Body of pancreas (tissue), 4 donors: ENCODE measurements around the gene STX17. TPM values are rescaled to one million over a fixed set of nuclear protein-coding genes. Genes with fewer than 3 reads are reported as not detected.

Experiments used
- ATAC-seq: fragments of 150-250 bp; one replicate; pipeline ENCODE4 v1.9.1; 2016
- DNase-seq, 4 donors: peaks; one replicate each; pipeline ENCODE4 v3.0.0-alpha.2; 2019
- H3K27ac ChIP-seq, 4 donors: fragments of 200-600 bp; sonication (generic); 1 replicate in 3 of 4; 2 replicates in 1 of 4; pipeline versions ENCODE4 v1.5.1 to v1.6.1; 2016 to 2019; ENCODE audit warnings: mild to moderate bottlenecking in 1 of 4, mixed read lengths in 1 of 4, moderate library complexity in 1 of 4
- H3K27me3 ChIP-seq, 2 donors: fragments of 200-600 bp; sonication (generic); one replicate each; pipeline ENCODE4 v1.6.0; 2016; ENCODE audit warnings: mild to moderate bottlenecking in 1 of 2
- H3K36me3 ChIP-seq, 2 donors: fragments of 200-600 bp; sonication (generic); replicated peaks in 1 of 2; 2 replicates each; pipeline ENCODE4 v1.5.1; 2016; ENCODE audit warnings: low read depth in 2 of 2; ENCODE audit not compliant: insufficient read depth in 1 of 2
- H3K4me1 ChIP-seq: fragments of 200-600 bp; sonication (generic); one replicate; pipeline ENCODE4 v1.6.0; 2016
- H3K4me3 ChIP-seq, 2 donors: fragments of 200-600 bp; sonication (generic); 1 replicate in 1 of 2; 2 replicates in 1 of 2; pipeline ENCODE4 v1.5.1; 2016 to 2019
- H3K9me3 ChIP-seq, 3 donors: fragments of 200-600 bp; sonication (generic); 1 replicate in 2 of 3; 2 replicates in 1 of 3; pipeline ENCODE4 v1.5.1; 2016
- POLR2A ChIP-seq, 3 donors: fragments of 450-650 bp; IDR thresholded peaks; one replicate each; pipeline ENCODE4 v1.6.1; 2016; ENCODE audit warnings: antibody characterized with exemption in 3 of 3, mild to moderate bottlenecking in 2 of 3
- WGBS, 2 donors: methylation state at CpG; one replicate each; pipeline ENCODE4 v1.1.5; 2017; 5-methylcytosine and 5-hydroxymethylcytosine counted together
- intact Hi-C: fragments of 100-400 bp; cut with DNase I; formaldehyde crosslinking; loops from one replicate; pipeline ENCODE4 v1.15.1; 2023
- total RNA-seq, 2 donors: library from RNA; depleted of rRNA; stranded (reverse); fragments of >200 nt; gene quantifications; one replicate each; pipeline ENCODE4 v1.1.0, GENCODE V29; 2016
- TF ChIP-seq, protein P1 (sequence below), 7 experiments: fragments of 450-650 bp in 4 of 7; fragments of 200-600 bp in 3 of 7; sonication (generic) in 3 of 7; IDR thresholded peaks; one replicate each; pipeline ENCODE4 v1.5.1; 2016 to 2019; ENCODE audit warnings: antibody characterized with exemption in 7 of 7

Gene STX17
- total RNA-seq, 2 donors from 2014 or later = 29.8 to 73.2 TPM

DNA sequence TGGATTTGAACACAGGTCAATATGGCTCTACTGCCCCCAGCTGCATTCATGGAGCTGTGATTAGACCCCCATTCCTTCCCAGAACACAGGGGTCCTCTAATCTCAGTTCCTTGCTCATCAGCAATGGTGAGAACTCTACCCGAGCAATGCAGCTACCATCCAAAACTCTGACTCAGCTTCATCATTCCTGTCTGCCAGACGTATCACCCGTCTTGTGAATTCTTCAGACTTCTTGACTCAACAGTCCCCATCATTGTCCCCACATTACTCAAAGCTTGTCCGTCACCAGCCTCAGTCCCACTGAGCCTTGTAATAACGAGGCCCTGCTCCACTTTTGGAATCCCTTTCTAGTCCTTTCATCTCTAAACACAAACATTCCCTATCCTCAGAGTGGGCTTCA is 36.3 kb upstream of the STX17 start:
- TF ChIP-seq, protein P1, sequence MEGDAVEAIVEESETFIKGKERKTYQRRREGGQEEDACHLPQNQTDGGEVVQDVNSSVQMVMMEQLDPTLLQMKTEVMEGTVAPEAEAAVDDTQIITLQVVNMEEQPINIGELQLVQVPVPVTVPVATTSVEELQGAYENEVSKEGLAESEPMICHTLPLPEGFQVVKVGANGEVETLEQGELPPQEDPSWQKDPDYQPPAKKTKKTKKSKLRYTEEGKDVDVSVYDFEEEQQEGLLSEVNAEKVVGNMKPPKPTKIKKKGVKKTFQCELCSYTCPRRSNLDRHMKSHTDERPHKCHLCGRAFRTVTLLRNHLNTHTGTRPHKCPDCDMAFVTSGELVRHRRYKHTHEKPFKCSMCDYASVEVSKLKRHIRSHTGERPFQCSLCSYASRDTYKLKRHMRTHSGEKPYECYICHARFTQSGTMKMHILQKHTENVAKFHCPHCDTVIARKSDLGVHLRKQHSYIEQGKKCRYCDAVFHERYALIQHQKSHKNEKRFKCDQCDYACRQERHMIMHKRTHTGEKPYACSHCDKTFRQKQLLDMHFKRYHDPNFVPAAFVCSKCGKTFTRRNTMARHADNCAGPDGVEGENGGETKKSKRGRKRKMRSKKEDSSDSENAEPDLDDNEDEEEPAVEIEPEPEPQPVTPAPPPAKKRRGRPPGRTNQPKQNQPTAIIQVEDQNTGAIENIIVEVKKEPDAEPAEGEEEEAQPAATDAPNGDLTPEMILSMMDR (IDR thresholded peaks at IDR 0.05) = no peak
- no peak for TF ChIP-seq POLR2A (IDR thresholded peaks at IDR 0.05)
- no peaks in the 10 kb centered on the region for H3K36me3 ChIP-seq
- no peaks in the 10 kb centered on the region for H3K9me3 ChIP-seq
- no peak overlapping the region for H3K27ac ChIP-seq
- 82 to 91% methylated on average over 5 of the region's 5 CpGs for WGBS, 2 donors
- intact Hi-C loops = no loop called here
- no peaks in the 10 kb centered on the region for H3K4me1 ChIP-seq
- H3K27me3 ChIP-seq = no peaks in the 10 kb centered on the region
- ATAC-seq (no peak), DNase-seq (no peak)
- no peak overlapping the region for H3K4me3 ChIP-seq

DNA sequence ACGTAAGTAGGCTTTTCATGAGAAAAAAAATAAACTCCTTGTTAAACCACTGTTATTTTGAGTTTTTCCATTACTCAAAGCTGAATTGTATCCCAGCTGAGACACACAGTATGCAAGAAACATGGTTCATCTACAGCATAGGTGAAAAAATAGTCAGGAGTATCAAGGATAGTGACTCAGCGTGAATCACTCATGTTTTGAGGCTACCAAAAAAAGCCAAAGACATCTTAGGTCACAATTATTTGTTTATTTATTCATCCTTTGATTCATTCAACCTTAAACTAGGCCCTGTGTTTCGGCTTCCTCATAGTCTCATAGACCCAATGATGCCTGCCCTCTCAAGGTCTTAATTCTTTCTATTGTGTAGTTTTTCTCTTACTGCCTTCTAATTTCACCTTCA is 32.9 kb upstream of the STX17 start:
- no peak for ATAC-seq
- no peaks in the 10 kb centered on the region for H3K27me3 ChIP-seq
- H3K4me3 ChIP-seq = no peak overlapping the region
- H3K36me3 ChIP-seq = no peaks in the 10 kb centered on the region
- no peaks in the 10 kb centered on the region for H3K4me1 ChIP-seq
- no peak overlapping the region for H3K27ac ChIP-seq
- intact Hi-C loops = no loop called here
- DNase-seq = no peak
- WGBS, 2 donors = 93 to 97% methylated on average over 3 of the region's 3 CpGs
- TF ChIP-seq, protein P1 (IDR thresholded peaks at IDR 0.05) = no peak
- no peak for TF ChIP-seq POLR2A (IDR thresholded peaks at IDR 0.05)
- H3K9me3 ChIP-seq = no peaks in the 10 kb centered on the region

DNA sequence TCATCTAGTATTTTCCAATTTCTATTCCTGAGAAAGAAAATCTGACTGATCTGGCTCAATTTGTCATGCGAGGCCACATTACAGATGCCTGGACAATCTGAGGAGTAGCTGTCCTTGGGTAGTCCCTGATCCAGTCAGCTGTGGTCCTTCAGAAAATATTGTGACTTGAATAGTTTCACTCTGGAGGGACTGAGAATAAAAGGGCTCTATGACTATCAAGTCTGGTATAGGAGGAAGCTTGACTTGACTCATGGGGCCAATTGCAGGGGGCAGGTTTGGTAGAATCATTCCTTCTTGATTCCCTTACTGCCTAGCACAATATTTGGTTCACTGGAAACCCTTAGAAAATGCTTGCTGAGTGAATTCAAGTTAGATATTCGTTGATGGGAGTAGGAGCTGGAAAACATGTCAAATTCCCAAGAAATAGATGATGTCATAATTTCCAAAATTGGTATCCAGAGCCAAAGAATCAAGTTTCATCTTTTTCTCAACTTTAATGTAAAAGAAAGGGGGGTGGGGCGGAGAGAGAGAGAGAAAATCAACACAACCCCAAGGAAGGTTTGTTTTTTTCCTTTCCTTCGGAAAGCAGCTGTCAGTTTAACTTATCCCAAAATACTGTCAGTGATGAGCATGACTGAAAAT is 32.4 kb upstream of the STX17 start:
- TF ChIP-seq, protein P1 (IDR thresholded peaks at IDR 0.05) = no peak
- no peak for TF ChIP-seq POLR2A (IDR thresholded peaks at IDR 0.05)
- Histone ChIP-seq H3K27me3 (no peaks in the 10 kb centered on the region), H3K27ac (no peak overlapping the region), H3K36me3 (no peaks in the 10 kb centered on the region), H3K4me3 (no peak overlapping the region), H3K9me3 (no peaks in the 10 kb centered on the region), H3K4me1 (no peaks in the 10 kb centered on the region)
- WGBS, 2 donors = 79 to 81% methylated on average over 4 of the region's 4 CpGs
- DNase-seq (no peak), ATAC-seq (no peak)
- intact Hi-C loops = no loop called here

DNA sequence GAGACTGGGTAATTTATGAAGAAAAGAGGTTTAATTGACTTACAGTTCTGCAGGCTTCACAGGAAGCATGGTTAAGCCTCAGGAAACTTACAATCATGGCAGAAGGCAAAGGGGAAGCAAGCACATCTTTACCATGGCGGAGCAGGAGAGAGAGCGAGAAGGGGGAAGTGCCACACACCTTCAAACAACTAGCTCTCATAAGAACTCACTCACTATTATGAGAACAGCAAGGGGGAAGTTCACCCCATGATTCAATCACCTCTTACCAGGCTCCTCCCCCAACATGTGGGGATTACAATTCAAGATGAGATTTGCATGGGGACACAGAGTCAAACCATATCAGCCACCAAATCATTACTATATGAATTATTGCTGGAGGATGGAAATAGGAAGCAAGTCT is 30.3 kb upstream of the STX17 start:
- 94 to 96% methylated on average over 2 of the region's 2 CpGs for WGBS, 2 donors
- H3K27me3 ChIP-seq = no peaks in the 10 kb centered on the region
- DNase-seq = no peak
- no peaks in the 10 kb centered on the region for H3K36me3 ChIP-seq
- no peak for ATAC-seq
- H3K9me3 ChIP-seq = no peaks in the 10 kb centered on the region
- intact Hi-C loops = no loop called here
- TF ChIP-seq POLR2A (IDR thresholded peaks at IDR 0.05) = no peak
- TF ChIP-seq, protein P1 (IDR thresholded peaks at IDR 0.05) = no peak
- H3K4me3 ChIP-seq = no peak overlapping the region
- no peaks in the 10 kb centered on the region for H3K4me1 ChIP-seq
- H3K27ac ChIP-seq = no peak overlapping the region

DNA sequence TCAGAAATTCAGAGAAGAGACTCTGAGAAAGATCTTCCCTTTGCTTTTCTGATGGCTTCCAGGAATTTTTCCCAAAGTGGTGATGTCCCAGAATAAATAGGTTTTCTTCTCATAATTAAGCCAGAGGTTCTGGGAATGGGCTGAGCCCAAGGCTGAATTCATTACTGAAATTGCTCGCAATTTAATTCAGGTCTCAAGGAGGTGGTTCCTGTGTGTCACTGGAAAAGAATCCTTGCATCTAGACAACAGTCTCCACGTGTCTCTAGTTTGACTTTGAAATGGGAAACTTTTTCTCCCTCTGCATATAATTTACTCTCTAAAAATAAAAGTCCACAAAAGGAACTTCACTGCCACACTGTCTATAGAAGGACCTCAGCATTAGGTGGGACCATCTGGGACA is 27.8 kb upstream of the STX17 start:
- no peak for DNase-seq
- no peak for TF ChIP-seq POLR2A (IDR thresholded peaks at IDR 0.05)
- TF ChIP-seq, protein P1 (IDR thresholded peaks at IDR 0.05) = no peak
- WGBS, 2 donors = 80 to 81% methylated on average over 2 of the region's 2 CpGs
- no peaks in the 10 kb centered on the region for H3K36me3 ChIP-seq
- no peaks in the 10 kb centered on the region for H3K9me3 ChIP-seq
- no peaks in the 10 kb centered on the region for H3K4me1 ChIP-seq
- H3K27ac ChIP-seq = no peak overlapping the region
- intact Hi-C loops = no loop called here
- no peak overlapping the region for H3K4me3 ChIP-seq
- H3K27me3 ChIP-seq = no peaks in the 10 kb centered on the region
- ATAC-seq = no peak
